H1 (cell line): ENCODE data around the gene NCEH1. TPM values are rescaled to one million over a fixed set of nuclear protein-coding genes. Genes with fewer than 3 reads are reported as not detected.

Experiments used
- SIX5 ChIP-seq: IDR thresholded peaks from 2 replicates; pipeline ENCODE4 v1.6.1; 2011; ENCODE audit warnings: mild to moderate bottlenecking, low read depth, low read length
- ZNF274 ChIP-seq: IDR thresholded peaks from 2 replicates; pipeline ENCODE4 v1.7.0; 2012; ENCODE audit warnings: low read length, borderline replicate concordance; ENCODE audit errors: extremely low read depth
- polyA plus RNA-seq, 7 experiments: library from polyadenylated mRNA; depleted of rRNA in 3 of 7; stranded (reverse) in 5 of 7; unstranded in 2 of 7; fragments of >200 nt in 5 of 7; fragments of 200-250 nt in 2 of 7; gene quantifications; 1 replicate in 5 of 7; 2 replicates in 1 of 7; 4 replicates in 1 of 7; pipeline versions ENCODE4 v1.2.1 to v1.2.3, GENCODE V29; 2011 to 2013; ENCODE audit warnings: missing spikeins in 2 of 7, mixed read lengths in 2 of 7
- total RNA-seq: library from RNA; stranded (reverse); fragmentation: NEBNext Ultra II Directional; extraction: Animal tissue kit (Norgen Biotek cat#: 25700); gene quantifications from 2 replicates; pipeline ENCODE4 v1.2.1, GENCODE V29; 2021
- TF ChIP-seq, protein P1 (sequence below): fragments of 300-600 bp; sonication (generic); IDR thresholded peaks from 2 replicates; pipeline ENCODE4 v1.7.1; 2012; ENCODE audit warnings: low read length, moderate library complexity, mild to moderate bottlenecking, inconsistent platforms; ENCODE audit not compliant: insufficient replicate concordance

Gene NCEH1
- total and polyA plus RNA-seq, 2 of the 8 experiments (the other 6 are each of a cell fraction or from before 2014, with no cell fraction given) = 2.2 to 6.4 TPM

DNA sequence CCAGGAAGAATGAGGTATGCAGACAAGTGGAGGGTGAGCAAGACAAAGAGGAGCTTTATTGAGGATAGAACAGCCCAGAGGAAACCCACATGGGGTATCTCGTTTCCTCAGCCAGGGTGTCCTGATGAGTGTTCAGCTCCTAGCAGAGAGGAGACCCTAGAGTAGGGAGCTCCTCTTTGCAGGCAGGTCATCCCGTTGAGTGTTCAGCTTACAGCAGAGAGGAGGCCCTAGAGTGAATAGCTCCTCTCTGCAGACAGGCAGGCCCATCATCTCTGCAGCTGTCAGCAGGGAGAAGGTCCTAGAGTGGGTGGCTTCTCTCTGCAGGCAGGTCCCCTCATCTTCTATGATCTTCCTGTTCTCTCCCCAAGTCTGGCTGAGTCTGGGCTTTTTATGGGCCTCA, 97.0 kb downstream of the NCEH1 start (continued):
- TF ChIP-seq, protein P1, sequence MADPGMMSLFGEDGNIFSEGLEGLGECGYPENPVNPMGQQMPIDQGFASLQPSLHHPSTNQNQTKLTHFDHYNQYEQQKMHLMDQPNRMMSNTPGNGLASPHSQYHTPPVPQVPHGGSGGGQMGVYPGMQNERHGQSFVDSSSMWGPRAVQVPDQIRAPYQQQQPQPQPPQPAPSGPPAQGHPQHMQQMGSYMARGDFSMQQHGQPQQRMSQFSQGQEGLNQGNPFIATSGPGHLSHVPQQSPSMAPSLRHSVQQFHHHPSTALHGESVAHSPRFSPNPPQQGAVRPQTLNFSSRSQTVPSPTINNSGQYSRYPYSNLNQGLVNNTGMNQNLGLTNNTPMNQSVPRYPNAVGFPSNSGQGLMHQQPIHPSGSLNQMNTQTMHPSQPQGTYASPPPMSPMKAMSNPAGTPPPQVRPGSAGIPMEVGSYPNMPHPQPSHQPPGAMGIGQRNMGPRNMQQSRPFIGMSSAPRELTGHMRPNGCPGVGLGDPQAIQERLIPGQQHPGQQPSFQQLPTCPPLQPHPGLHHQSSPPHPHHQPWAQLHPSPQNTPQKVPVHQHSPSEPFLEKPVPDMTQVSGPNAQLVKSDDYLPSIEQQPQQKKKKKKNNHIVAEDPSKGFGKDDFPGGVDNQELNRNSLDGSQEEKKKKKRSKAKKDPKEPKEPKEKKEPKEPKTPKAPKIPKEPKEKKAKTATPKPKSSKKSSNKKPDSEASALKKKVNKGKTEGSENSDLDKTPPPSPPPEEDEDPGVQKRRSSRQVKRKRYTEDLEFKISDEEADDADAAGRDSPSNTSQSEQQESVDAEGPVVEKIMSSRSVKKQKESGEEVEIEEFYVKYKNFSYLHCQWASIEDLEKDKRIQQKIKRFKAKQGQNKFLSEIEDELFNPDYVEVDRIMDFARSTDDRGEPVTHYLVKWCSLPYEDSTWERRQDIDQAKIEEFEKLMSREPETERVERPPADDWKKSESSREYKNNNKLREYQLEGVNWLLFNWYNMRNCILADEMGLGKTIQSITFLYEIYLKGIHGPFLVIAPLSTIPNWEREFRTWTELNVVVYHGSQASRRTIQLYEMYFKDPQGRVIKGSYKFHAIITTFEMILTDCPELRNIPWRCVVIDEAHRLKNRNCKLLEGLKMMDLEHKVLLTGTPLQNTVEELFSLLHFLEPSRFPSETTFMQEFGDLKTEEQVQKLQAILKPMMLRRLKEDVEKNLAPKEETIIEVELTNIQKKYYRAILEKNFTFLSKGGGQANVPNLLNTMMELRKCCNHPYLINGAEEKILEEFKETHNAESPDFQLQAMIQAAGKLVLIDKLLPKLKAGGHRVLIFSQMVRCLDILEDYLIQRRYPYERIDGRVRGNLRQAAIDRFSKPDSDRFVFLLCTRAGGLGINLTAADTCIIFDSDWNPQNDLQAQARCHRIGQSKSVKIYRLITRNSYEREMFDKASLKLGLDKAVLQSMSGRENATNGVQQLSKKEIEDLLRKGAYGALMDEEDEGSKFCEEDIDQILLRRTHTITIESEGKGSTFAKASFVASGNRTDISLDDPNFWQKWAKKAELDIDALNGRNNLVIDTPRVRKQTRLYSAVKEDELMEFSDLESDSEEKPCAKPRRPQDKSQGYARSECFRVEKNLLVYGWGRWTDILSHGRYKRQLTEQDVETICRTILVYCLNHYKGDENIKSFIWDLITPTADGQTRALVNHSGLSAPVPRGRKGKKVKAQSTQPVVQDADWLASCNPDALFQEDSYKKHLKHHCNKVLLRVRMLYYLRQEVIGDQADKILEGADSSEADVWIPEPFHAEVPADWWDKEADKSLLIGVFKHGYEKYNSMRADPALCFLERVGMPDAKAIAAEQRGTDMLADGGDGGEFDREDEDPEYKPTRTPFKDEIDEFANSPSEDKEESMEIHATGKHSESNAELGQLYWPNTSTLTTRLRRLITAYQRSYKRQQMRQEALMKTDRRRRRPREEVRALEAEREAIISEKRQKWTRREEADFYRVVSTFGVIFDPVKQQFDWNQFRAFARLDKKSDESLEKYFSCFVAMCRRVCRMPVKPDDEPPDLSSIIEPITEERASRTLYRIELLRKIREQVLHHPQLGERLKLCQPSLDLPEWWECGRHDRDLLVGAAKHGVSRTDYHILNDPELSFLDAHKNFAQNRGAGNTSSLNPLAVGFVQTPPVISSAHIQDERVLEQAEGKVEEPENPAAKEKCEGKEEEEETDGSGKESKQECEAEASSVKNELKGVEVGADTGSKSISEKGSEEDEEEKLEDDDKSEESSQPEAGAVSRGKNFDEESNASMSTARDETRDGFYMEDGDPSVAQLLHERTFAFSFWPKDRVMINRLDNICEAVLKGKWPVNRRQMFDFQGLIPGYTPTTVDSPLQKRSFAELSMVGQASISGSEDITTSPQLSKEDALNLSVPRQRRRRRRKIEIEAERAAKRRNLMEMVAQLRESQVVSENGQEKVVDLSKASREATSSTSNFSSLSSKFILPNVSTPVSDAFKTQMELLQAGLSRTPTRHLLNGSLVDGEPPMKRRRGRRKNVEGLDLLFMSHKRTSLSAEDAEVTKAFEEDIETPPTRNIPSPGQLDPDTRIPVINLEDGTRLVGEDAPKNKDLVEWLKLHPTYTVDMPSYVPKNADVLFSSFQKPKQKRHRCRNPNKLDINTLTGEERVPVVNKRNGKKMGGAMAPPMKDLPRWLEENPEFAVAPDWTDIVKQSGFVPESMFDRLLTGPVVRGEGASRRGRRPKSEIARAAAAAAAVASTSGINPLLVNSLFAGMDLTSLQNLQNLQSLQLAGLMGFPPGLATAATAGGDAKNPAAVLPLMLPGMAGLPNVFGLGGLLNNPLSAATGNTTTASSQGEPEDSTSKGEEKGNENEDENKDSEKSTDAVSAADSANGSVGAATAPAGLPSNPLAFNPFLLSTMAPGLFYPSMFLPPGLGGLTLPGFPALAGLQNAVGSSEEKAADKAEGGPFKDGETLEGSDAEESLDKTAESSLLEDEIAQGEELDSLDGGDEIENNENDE = no peak
- TF ChIP-seq SIX5 = no peak
- no peak for TF ChIP-seq ZNF274
